GM19193 (cell line): ENCODE results near the gene HJV.

ENCODE experiments used
- POLR2A ChIP-seq: IDR thresholded peaks from 4 replicates; pipeline ENCODE4 v1.6.1; 2011; ENCODE audit not compliant: insufficient read depth, insufficient read length; ENCODE audit errors: extremely low read depth

Gene HJV

GRCh38 chr1:145995964-145996432 lies 25.5 kb downstream of the HJV start:
- TF ChIP-seq POLR2A, result no peak

- no peak for TF ChIP-seq POLR2A
Measured at GRCh38 chr1:145995148-145995881, 26.2 kb downstream of the HJV start.

- peak; percentile 27 for TF ChIP-seq POLR2A
Measured at GRCh38 chr1:145994391-145995120, 27.0 kb downstream of the HJV start.

GRCh38 chr1:145993618-145994390 lies 27.7 kb downstream of the HJV start:
- TF ChIP-seq POLR2A, result peak; percentile 22

GRCh38 chr1:145992958-145993617 lies 28.4 kb downstream of the HJV start:
- TF ChIP-seq POLR2A, result no peak

GRCh38 chr1:145992502-145992936 lies 29.0 kb downstream of the HJV start:
- no peak for TF ChIP-seq POLR2A

GRCh38 chr1:145991735-145992412 lies 29.7 kb downstream of the HJV start:
- TF ChIP-seq POLR2A, result peak; percentile 68

GRCh38 chr1:145990249-145990855 lies 31.2 kb downstream of the HJV start:
- TF ChIP-seq POLR2A, result no peak

GRCh38 chr1:145988773-145989172 lies 32.8 kb downstream of the HJV start:
- TF ChIP-seq POLR2A, result no peak

GRCh38 chr1:145987926-145988325 lies 33.6 kb downstream of the HJV start:
- TF ChIP-seq POLR2A, result no peak

- TF ChIP-seq POLR2A, result no peak
Measured at GRCh38 chr1:145986551-145986950, 35.0 kb downstream of the HJV start.

- no peak for TF ChIP-seq POLR2A
Measured at GRCh38 chr1:145985502-145986439, 35.8 kb downstream of the HJV start.

- TF ChIP-seq POLR2A, result no peak
Measured at GRCh38 chr1:145985129-145985501, 36.4 kb downstream of the HJV start.
